ENCODE data around the gene CDKN2AIPNL. TPM values are rescaled to one million over a fixed set of nuclear protein-coding genes. Genes with fewer than 3 reads are reported as not detected.

Gene CDKN2AIPNL
- total and polyA plus RNA-seq, 2 of the 13 experiments (the other 11 are each of a cell fraction or from before 2014, with no cell fraction given), result 17.4 to 46.5 TPM

- no peak for TF ChIP-seq SNAPC5 (CRISPR knock-in tag; IDR thresholded peaks at IDR 0.05; ENCODE audit: borderline replicate concordance)
- peak; percentile 56; the same call in 1 of the 2 replicates for TF ChIP-seq RCOR2 (CRISPR knock-in tag; IDR thresholded peaks at IDR 0.05)
- no peak for TF ChIP-seq ZNF296 (CRISPR knock-in tag; conservative IDR thresholded peaks at IDR 0.05)
- TF ChIP-seq CBX2 (IDR thresholded peaks at IDR 0.05; ENCODE audit: low read depth, low read length), result no peak
- TF ChIP-seq CBX2 (CRISPR knock-in tag; IDR thresholded peaks at IDR 0.05; ENCODE audit: low read depth), result 0 out of 2 replicates have a peak, but pooled peaks have one; percentile 53
- TF ChIP-seq NR1H2 (CRISPR knock-in tag; IDR thresholded peaks at IDR 0.05; ENCODE audit: borderline replicate concordance, low read depth), result no peak; the same call in 1 of the 2 replicates
- peak; percentile 55; the same call in 1 of the 2 replicates for TF ChIP-seq AFF4 (CRISPR knock-in tag; IDR thresholded peaks at IDR 0.05)
- TF ChIP-seq ZBTB21 (CRISPR knock-in tag; IDR thresholded peaks at IDR 0.05), result 0 out of 2 replicates have a peak, but pooled peaks have one; percentile 11
- no peak for TF ChIP-seq ZNF367 (CRISPR knock-in tag; IDR thresholded peaks at IDR 0.05; ENCODE audit: borderline replicate concordance)
- no peak for TF ChIP-seq REST (IDR thresholded peaks at IDR 0.05; ENCODE audit: borderline replicate concordance in 1 of 2, low read depth in 1 of 2, low read length in 2 of 2)
- TF ChIP-seq ZNF607 (CRISPR knock-in tag; IDR thresholded peaks at IDR 0.05; ENCODE audit: borderline replicate concordance), result peak; percentile 84
- TF ChIP-seq TMF1 (CRISPR knock-in tag; IDR thresholded peaks at IDR 0.05; ENCODE audit: low read depth), result no peak; the same call in none of the 2 replicates
- TF ChIP-seq MYPOP (CRISPR knock-in tag; IDR thresholded peaks at IDR 0.05), result peak; percentile 87
- no peak for TF ChIP-seq ZNF652 (CRISPR knock-in tag; IDR thresholded peaks at IDR 0.05; ENCODE audit: borderline replicate concordance, low read depth)
- TF ChIP-seq ZNF512B (CRISPR knock-in tag; IDR thresholded peaks at IDR 0.05; ENCODE audit: borderline replicate concordance), result no peak
- TF ChIP-seq SIN3A (IDR thresholded peaks at IDR 0.05; ENCODE audit: borderline replicate concordance, low read depth, low read length), result no peak
Measured at GRCh38 chr5:134411546-134412266, at the start of gene CDKN2AIPNL (continued).

Data from HepG2 (cell line).